ENCODE results near the gene SLC6A3. TPM values are rescaled to one million over a fixed set of nuclear protein-coding genes. Genes with fewer than 3 reads are reported as not detected.

The SLC6A3 gene
- polyA plus RNA-seq, 1 experiment: not detected

- Histone ChIP-seq H3K4me3 (ENCODE audit: low read depth, low read length) (no peak overlapping the region), H3K27ac (ENCODE audit: low read depth, low read length) (no peak overlapping the region), H3K27me3 (ENCODE audit: control insufficient read depth, insufficient read depth, low read length) (peaks cover 6% of the 10 kb centered on the region), H3K9me3 (ENCODE audit: control insufficient read depth, insufficient read depth, low read length) (peaks cover 4% of the 10 kb centered on the region; the same call in 1 of the 2 replicates)
- no peak for DNase-seq (ENCODE audit: low read depth, low spot score)
- ChIA-PET CTCF (no interaction called here), POLR2A (no interaction called here)
- no peak for TF ChIP-seq CTCF (IDR thresholded peaks at IDR 0.05; ENCODE audit: low read depth, low read length)
Measured at GRCh38 chr5:1415059-1415425, 30.2 kb downstream of the SLC6A3 start.

GRCh38 chr5:1414311-1415058 is 30.8 kb downstream of the SLC6A3 start:
- peaks cover 8% of the 10 kb centered on the region; the same call in 1 of the 2 replicates for H3K9me3 ChIP-seq (ENCODE audit: control insufficient read depth, insufficient read depth, low read length)
- no peak for TF ChIP-seq CTCF (IDR thresholded peaks at IDR 0.05; ENCODE audit: low read depth, low read length)
- ChIA-PET CTCF (interaction anchor here (0.8 kb wide), 1 partner anchor 65 kb away, joined by 3 read pairs; no protein-coding TSS in a partner anchor), POLR2A (no interaction called here)
- DNase-seq (ENCODE audit: low read depth, low spot score): no peak
- H3K4me3 ChIP-seq (ENCODE audit: low read depth, low read length): no peak overlapping the region
- H3K27me3 ChIP-seq (ENCODE audit: control insufficient read depth, insufficient read depth, low read length): peaks cover 6% of the 10 kb centered on the region
- H3K27ac ChIP-seq (ENCODE audit: low read depth, low read length): no peak overlapping the region

- no peak for TF ChIP-seq CTCF (IDR thresholded peaks at IDR 0.05; ENCODE audit: low read depth, low read length)
- Histone ChIP-seq H3K9me3 (ENCODE audit: control insufficient read depth, insufficient read depth, low read length) (peaks cover 9% of the 10 kb centered on the region; the same call in 1 of the 2 replicates), H3K27ac (ENCODE audit: low read depth, low read length) (no peak overlapping the region), H3K4me3 (ENCODE audit: low read depth, low read length) (no peak overlapping the region), H3K27me3 (ENCODE audit: control insufficient read depth, insufficient read depth, low read length) (peaks cover 6% of the 10 kb centered on the region)
- ChIA-PET CTCF (interaction anchor here (0.8 kb wide), 1 partner anchor 66 kb away, joined by 3 read pairs; no protein-coding TSS in a partner anchor), POLR2A (no interaction called here)
- no peak for DNase-seq (ENCODE audit: low read depth, low spot score)
Measured at GRCh38 chr5:1413611-1414241, 31.5 kb downstream of the SLC6A3 start.

GRCh38 chr5:1413211-1413610 is 32.0 kb downstream of the SLC6A3 start:
- ChIA-PET POLR2A (no interaction called here), CTCF (no interaction called here)
- Histone ChIP-seq H3K27me3 (ENCODE audit: control insufficient read depth, insufficient read depth, low read length) (peaks cover 6% of the 10 kb centered on the region), H3K4me3 (ENCODE audit: low read depth, low read length) (no peak overlapping the region), H3K9me3 (ENCODE audit: control insufficient read depth, insufficient read depth, low read length) (peaks cover 9% of the 10 kb centered on the region; the same call in 1 of the 2 replicates), H3K27ac (ENCODE audit: low read depth, low read length) (no peak overlapping the region)
- DNase-seq (ENCODE audit: low read depth, low spot score): no peak
- TF ChIP-seq CTCF (IDR thresholded peaks at IDR 0.05; ENCODE audit: low read depth, low read length): no peak

- CTCF ChIA-PET: no interaction called here
Measured at GRCh38 chr5:1412621-1413020, 32.6 kb downstream of the SLC6A3 start.

More at GRCh38 chr5:1412621-1413020, 32.6 kb downstream of the SLC6A3 start:
- POLR2A ChIA-PET: no interaction called here
- Histone ChIP-seq H3K9me3 (ENCODE audit: control insufficient read depth, insufficient read depth, low read length) (peaks cover 5% of the 10 kb centered on the region; the same call in 1 of the 2 replicates), H3K4me3 (ENCODE audit: low read depth, low read length) (no peak overlapping the region), H3K27ac (ENCODE audit: low read depth, low read length) (no peak overlapping the region), H3K27me3 (ENCODE audit: control insufficient read depth, insufficient read depth, low read length) (peaks cover 6% of the 10 kb centered on the region)
- no peak for TF ChIP-seq CTCF (IDR thresholded peaks at IDR 0.05; ENCODE audit: low read depth, low read length)
- no peak for DNase-seq (ENCODE audit: low read depth, low spot score)

Measured in AG04450 (cell line).